Tongue (tissue), 2 donors: ENCODE measurements around the gene ZP3. TPM values are rescaled to one million over a fixed set of nuclear protein-coding genes. Genes with fewer than 3 reads are reported as not detected.
"Not testable (repeated sequence)": the region's sequence is repeated elsewhere in the genome, so short reads cannot be mapped to it uniquely, and the experiment has no call there.

ENCODE experiments used
- DNase-seq: peaks from one replicate; pipeline ENCODE4 v3.0.0-alpha.2; 2015
- total RNA-seq: library from RNA; depleted of rRNA; stranded (reverse); fragments of >200 nt; gene quantifications from one replicate; pipeline ENCODE4 v1.2.3, GENCODE V29; 2014

ZP3 gene
- total RNA-seq, 1 donor from 2014 or later = 2.1 TPM

DNA sequence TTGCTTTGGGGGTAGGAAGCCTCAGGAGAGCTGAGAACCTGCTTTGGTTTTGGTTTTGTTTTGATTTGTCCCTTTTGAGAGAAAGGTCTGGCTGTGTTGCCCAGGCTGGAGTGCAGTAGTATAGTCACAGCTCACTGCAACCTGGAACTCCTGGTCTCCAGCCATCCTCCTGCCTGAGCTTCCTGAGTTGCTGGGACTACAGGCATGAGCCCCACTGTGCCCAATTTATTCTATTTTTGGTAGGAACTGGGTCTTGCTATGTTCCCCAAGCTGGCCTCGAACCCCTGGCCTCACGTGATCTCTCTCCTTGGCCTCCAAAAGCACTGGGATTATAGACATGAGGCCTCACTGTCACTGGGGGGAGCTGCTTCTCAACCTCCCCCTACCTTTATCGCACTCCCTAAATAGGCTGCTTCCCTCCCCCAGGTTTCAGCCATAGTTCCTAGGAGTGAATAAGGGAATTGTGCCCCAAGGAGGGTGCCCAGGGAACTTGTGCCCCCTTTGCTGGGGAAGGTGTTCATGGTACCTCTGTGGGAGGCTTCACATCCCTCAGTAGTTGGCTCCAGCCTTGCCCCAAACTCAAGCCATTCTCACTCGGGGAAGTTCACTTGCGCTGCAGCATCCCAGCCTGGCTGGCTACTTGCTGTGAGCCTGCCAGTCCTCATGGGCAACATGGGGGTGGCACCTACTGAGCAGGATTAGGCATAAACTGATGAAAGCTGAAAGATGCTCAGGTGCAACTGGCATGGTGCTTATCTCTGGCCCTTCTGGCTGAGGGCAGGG is 18.1 kb downstream of the ZP3 start:
- not testable (repeated sequence) for DNase-seq

DNA sequence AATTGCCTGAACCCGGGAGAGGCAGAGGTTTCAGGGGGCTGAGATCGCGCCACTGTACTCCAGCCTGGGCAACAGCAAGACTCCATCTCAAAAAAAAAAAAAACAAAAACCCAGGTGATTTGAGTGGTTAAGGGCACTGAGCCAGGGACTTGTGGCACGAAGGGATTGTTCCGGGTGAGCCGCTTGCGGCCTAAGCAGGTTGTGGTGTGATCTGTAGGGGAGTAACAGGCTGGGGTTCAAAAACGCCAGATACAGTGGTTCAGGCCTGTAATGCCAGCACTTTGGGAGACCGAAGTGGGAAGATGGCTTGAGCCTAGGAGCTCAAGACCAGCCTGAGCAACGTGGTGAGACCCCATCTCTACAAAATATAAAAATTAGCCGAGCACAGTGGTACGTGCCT is 19.1 kb downstream of the ZP3 start:
- DNase-seq = not testable (repeated sequence)

GRCh38 chr7:76445577-76446008 is 20.8 kb downstream of the ZP3 start:
- DNase-seq = peak; percentile 26

GRCh38 chr7:76457017-76457416 is 32.3 kb downstream of the ZP3 start:
- not testable (repeated sequence) for DNase-seq

GRCh38 chr7:76458504-76458903 is 33.8 kb downstream of the ZP3 start:
- not testable (repeated sequence) for DNase-seq

- DNase-seq = not testable (repeated sequence)
Measured at GRCh38 chr7:76460767-76461166, 36.0 kb downstream of the ZP3 start.

DNA sequence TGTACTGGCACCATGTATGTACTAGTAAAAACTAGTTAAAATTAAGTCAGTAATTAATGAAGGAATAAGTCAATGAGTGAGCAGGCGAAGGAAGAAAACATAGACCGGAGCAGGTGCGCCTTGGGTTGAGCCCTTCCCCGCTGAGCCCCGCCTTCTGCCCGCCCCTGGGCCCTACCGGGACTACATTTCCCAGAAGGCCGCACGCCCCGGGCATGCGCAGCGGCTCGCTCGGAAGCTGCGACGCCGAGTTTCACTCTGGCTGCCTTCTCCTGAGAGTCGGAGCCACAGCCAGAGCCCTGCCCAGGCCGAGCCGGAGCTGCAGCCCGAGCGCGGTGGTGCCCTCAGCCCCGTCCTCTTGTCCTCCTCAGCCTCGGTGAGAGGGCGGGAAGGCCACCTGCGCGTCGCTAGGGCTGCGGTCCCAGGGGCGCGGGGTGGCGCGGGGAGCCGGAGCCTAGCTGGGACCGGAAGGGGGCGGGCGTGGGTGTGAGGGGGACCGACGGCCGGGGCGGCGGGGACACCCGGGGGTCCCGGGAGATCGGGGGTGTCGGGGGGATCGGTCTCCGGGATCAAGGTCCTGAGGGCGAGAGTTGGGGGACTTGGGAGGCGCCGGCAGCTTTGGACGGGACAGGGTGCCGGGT is 36.8 kb downstream of the ZP3 start, which contains the start of gene DTX2:
Gene DTX2 (plus strand): TSS at position 246 of the 638 bp plus-strand sequence. CDS start 18,801 bp downstream, outside the sequence.
- DNase-seq = not testable (repeated sequence)

GRCh38 chr7:76462271-76462882 is 37.6 kb downstream of the ZP3 start:
- DNase-seq = not testable (repeated sequence)

DNA sequence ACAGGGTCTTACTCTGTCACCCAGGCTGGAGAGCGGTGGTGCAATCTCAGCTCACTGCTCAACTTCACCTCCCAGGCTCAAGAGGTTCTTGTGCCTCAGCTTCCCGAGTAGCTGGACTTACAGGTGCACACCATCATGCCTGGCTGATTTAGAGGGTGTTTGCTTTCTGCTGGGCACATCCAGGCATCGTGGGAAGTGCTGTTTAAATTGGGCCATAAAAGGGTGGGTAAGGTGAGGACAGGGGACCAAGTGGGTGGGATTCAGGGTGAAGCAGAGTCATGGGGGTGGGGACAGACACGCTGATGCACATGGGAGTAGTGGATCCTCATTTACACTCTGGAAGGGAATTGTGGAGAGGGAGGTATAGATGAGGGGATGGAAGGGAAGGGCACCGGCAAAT is 40.2 kb downstream of the ZP3 start:
- DNase-seq = not testable (repeated sequence)

DNA sequence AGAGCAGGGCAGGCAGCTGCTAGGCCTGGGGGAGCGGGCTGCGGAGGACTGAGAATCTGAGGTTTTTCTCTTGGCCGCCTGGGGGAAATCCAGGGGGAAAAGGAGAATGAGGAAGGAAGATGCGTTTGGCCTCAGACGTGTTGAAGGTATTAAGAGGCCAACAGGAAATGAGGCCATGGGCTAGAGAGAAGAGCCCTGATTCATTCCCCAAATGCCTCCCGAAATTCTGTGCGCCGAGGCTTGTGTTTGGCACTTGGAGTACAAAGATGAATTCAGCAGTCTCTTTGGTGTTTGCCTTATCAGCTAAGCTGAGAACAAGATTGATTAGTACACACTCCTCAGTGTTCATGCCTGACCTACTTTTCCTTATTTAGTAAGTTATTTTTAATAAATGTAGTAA is 41.2 kb downstream of the ZP3 start:
- DNase-seq = not testable (repeated sequence)

DNA sequence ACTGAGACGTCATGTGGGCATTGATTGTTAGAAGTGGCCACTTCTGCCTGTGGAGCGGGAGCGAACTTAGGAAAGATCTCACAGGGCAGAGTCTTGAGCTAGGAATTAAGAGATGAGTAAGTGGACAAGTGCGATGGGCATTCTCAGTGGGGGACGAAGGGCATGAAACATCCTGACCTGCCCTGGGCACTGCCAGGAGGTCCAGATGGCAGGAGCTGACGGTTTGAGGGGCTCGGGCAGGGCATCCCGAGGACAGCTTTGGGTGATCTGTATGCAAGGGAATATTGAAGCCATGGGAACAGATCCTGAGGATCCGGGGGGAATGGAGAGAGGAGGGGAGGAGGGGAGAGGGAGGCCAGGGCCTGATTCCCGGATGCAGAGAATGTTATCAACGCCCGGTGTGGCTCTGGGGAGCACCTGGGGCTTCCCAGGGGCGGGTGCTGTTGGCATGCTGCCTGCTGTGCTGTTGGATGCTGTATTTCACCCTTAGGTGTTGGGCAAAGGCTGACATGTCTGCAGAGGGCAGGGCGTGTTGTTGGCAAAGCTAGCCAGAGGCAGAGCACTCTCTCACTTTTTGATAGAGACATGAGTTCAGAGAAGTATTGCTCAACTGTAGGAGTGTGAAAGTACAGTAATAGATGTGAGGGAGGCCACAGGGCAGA is 43.1 kb downstream of the ZP3 start:
- peak; percentile 16 for DNase-seq

DNA sequence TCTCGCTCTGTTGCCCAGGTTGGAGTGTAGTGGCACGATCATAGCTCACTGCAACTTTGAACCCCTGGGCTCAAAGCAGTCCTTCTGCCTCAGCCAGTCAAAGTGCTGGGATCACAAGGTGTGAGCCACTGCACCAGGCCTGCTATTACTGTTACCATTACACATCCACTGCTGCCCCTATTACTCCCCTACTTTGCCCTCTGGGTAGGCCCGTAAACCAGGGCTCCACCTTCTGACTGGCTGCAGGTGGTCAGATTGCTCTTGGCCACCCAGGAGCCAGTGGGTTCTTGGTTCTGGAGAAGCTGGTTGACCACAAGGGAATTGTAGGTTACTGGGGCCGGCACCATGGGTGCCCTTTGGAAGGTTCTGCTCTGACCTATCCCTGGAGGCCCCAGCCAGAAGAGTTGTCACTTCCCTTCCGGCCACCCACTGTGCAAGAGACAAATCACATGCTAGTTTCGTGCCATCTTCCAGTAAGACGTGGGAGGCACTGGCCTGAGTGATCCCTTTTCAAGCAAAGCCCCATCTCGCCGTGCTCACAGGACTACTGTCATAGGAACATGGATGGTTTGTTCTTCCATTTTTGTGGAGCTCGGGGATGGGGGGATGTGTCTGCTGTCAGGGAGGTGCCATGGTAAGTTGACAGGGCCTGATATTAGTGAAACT is 46.9 kb downstream of the ZP3 start:
- DNase-seq = not testable (repeated sequence)

- not testable (repeated sequence) for DNase-seq
Measured at GRCh38 chr7:76473097-76473496, 48.3 kb downstream of the ZP3 start.

DNA sequence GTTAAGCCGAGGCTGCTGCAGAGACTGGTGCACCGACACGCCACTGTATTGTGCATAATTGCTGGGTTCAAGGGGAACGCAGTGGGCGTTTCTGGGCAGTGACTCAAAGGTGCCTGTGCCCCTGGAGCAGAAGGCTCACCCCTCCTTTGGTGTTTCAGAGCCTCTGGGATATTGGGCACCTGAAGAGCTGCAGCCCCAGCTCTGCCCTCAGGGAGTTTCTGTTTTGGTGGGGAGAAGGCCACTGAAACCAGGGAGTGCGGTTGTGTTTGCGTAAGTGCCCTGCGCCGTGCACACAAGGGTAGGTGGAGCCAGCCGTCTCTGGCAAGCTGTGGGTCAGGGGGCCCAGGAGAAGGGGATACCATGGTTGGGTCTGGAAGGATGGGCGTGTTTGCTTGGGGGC is 51.5 kb downstream of the ZP3 start:
- not testable (repeated sequence) for DNase-seq

- not testable (repeated sequence) for DNase-seq
Measured at GRCh38 chr7:76476742-76477474, 52.2 kb downstream of the ZP3 start.

- DNase-seq = not testable (repeated sequence)
Measured at GRCh38 chr7:76479628-76480027, 54.9 kb downstream of the ZP3 start.

DNA sequence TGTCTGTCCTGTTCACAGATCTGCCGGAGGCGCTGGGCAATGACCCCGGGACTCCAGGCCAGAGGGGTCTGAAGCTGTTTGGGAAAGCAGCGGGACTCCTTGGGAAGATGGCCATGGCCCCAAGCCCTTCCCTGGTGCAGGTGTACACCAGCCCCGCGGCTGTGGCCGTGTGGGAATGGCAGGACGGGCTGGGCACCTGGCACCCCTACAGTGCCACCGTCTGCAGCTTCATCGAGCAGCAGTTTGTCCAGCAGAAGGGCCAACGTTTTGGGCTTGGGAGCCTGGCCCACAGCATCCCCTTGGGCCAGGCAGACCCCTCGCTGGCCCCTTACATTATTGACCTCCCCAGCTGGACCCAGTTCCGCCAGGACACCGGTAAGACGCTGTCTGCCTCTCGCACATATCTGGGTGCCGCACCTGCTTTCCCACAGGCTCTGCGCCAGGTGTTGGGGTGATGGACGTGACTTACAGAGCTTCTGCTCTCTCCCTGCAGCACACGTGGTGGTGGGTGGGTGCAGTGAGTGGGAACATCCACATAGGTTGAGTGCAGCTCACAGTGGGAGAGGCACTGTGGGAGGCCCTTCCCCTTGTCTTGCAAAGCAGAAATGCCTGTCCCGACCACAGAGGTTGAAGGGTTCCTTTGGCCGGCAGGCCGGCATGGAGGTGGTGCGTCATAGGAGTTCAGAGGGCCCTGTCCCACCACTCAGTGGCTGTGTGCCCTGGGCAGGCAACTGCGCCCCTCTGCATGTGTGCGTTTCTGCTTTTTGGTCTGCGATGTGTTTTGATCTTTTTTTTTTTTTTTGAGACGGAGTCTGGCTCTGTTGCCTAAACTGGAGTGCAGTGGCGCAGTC is 55.9 kb downstream of the ZP3 start:
- DNase-seq = not testable (repeated sequence)

GRCh38 chr7:76482660-76483059 is 57.9 kb downstream of the ZP3 start:
- DNase-seq = not testable (repeated sequence)

- not testable (repeated sequence) for DNase-seq
Measured at GRCh38 chr7:76483081-76483480, 58.3 kb downstream of the ZP3 start.

GRCh38 chr7:76484456-76484855 is 59.7 kb downstream of the ZP3 start:
- not testable (repeated sequence) for DNase-seq
